RWPE2 (cell line): Measurements from ENCODE around the gene LRRC9.

ENCODE experiments used
- ATAC-seq: fragments of 200-7000 bp; cut with Tn5 transposase; 3 replicates; pipeline ENCODE4 v1.9.1; 2021; ENCODE audit warnings: low read depth
- DNase-seq: peaks from one replicate; pipeline ENCODE4 v3.0.0-alpha.2; 2020; ENCODE audit warnings: low spot score
- H3K27ac ChIP-seq: fragments of 450-650 bp; 2 replicates; pipeline ENCODE4 v1.5.1; 2017; ENCODE audit warnings: mild to moderate bottlenecking; ENCODE audit not compliant: poor library complexity, severe bottlenecking
- H3K27me3 ChIP-seq: fragments of 250-450 bp; sonication (Bioruptor Pico); 2 replicates; pipeline ENCODE4 v1.5.1; 2021; ENCODE audit warnings: mild to moderate bottlenecking, moderate library complexity; ENCODE audit not compliant: insufficient read depth, poor library complexity, severe bottlenecking
- H3K36me3 ChIP-seq: fragments of 250-450 bp; sonication (Bioruptor Pico); 2 replicates; pipeline ENCODE4 v1.5.1; 2020; ENCODE audit warnings: low read depth, mild to moderate bottlenecking, moderate library complexity
- H3K4me1 ChIP-seq: fragments of 250-450 bp; sonication (Bioruptor Pico); 2 replicates; pipeline ENCODE4 v1.5.1; 2021; ENCODE audit warnings: mild to moderate bottlenecking, moderate library complexity; ENCODE audit not compliant: insufficient read depth, poor library complexity, severe bottlenecking
- H3K4me3 ChIP-seq: fragments of 250-450 bp; sonication (Bioruptor Pico); 2 replicates; pipeline ENCODE4 v1.5.1; 2021; ENCODE audit warnings: mild to moderate bottlenecking, moderate library complexity; ENCODE audit not compliant: severe bottlenecking
- H3K9me3 ChIP-seq: fragments of 250-450 bp; sonication (Bioruptor Pico); 2 replicates; pipeline ENCODE4 v1.5.1; 2021; ENCODE audit warnings: mild to moderate bottlenecking, moderate library complexity; ENCODE audit not compliant: severe bottlenecking
- CTCF ChIP-seq: fragments of 450-650 bp; IDR thresholded peaks from one replicate; pipeline ENCODE4 v1.5.1; 2017; ENCODE audit warnings: mild to moderate bottlenecking, moderate library complexity; ENCODE audit not compliant: poor library complexity, severe bottlenecking

LRRC9 gene

GRCh38 chr14:60090864-60091519, 171.0 kb downstream of the LRRC9 start:
- TF ChIP-seq CTCF = no peak
- no peaks in the 10 kb centered on the region; the same call in 1 of the 2 replicates for H3K36me3 ChIP-seq
- peak overlapping the region; percentile 57 for H3K4me3 ChIP-seq
- peak overlapping the region; percentile 94 for H3K27ac ChIP-seq
- H3K27me3 ChIP-seq = no peaks in the 10 kb centered on the region
- DNase-seq = no peak
- no peaks in the 10 kb centered on the region for H3K9me3 ChIP-seq
- peaks cover 26% of the 10 kb centered on the region for H3K4me1 ChIP-seq
- peak; percentile 4; the same call in 1 of the 3 replicates for ATAC-seq

GRCh38 chr14:60091550-60092525, 171.9 kb downstream of the LRRC9 start, which contains the start of gene PCNX4:
PCNX4 (plus strand) TSS chr14:60091923; CDS start chr14:60107639, 15,716 bp downstream.
- peak within 1 kb of the TSS; percentile 57 for H3K4me3 ChIP-seq
- DNase-seq (peak; percentile 99), ATAC-seq (peak; percentile 92)
- peaks cover 32% of the 10 kb centered on the region for H3K4me1 ChIP-seq
- no peaks in the 10 kb centered on the region for H3K9me3 ChIP-seq
- H3K27ac ChIP-seq = peak within 1 kb of the TSS; percentile 94
- no peaks in the 10 kb centered on the region for H3K27me3 ChIP-seq
- H3K36me3 ChIP-seq = peaks cover 8% of the 10 kb centered on the region; the same call in 1 of the 2 replicates
- no peak for TF ChIP-seq CTCF

DNA sequence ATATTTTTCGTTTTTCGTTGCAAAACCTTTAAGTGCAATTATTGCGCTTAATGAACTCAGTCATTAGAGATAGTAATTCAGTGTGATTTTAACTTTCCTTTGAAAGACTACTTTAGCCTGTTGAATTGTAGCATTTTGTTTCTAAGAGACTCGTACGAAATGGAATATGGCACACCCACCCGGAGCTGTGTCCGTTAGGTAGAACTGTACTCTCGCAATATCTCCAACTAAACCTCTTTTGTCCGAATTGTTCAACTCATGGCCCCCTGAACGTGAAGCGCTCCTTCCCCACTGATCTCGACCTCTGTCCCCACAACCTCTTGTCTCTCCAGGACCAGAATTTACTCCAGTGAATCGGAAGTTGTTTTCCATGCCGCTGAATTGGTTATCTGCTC, 172.6 kb downstream of the LRRC9 start:
- DNase-seq (no peak), ATAC-seq (no peak)
- Histone ChIP-seq H3K4me1 (peaks cover 32% of the 10 kb centered on the region), H3K36me3 (peaks cover 15% of the 10 kb centered on the region), H3K27me3 (no peaks in the 10 kb centered on the region), H3K9me3 (no peaks in the 10 kb centered on the region), H3K4me3 (peak overlapping the region; percentile 57), H3K27ac (peak overlapping the region; percentile 94)
- no peak for TF ChIP-seq CTCF

DNA sequence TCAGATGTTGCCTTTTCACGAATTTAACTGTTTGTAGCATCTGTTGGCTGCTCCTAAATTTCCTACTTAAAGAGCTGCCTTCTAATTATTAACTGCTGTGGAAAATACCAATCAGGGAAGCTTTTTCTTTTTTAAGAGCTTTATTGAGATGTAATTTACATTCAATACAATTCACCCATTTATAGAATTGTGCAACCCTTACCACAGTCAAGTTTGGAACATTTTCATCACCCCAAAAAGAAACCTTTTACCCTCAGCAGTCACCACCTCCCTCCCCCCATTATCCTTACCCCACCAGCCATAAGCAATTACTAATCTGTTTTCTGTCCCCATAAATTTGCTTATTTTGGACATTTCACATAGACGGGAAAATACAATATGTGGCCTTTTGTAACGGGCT, 173.1 kb downstream of the LRRC9 start:
- Histone ChIP-seq H3K9me3 (no peaks in the 10 kb centered on the region), H3K27ac (peak overlapping the region; percentile 94), H3K4me1 (peaks cover 32% of the 10 kb centered on the region), H3K36me3 (peaks cover 20% of the 10 kb centered on the region), H3K27me3 (no peaks in the 10 kb centered on the region), H3K4me3 (peak overlapping the region; percentile 57)
- no peak for TF ChIP-seq CTCF
- no peak for DNase-seq
- no peak for ATAC-seq
